ES-I3 (cell line): Measurements from ENCODE around the gene SH2D7.

Source experiments
- H3K36me3 ChIP-seq: 2 replicates; pipeline ENCODE4 v1.6.1; 2013; ENCODE audit warnings: mild to moderate bottlenecking, low read length, control low read depth, moderate library complexity; ENCODE audit not compliant: insufficient read depth
- H3K4me1 ChIP-seq: 2 replicates; pipeline ENCODE4 v1.6.1; 2013; ENCODE audit warnings: mild to moderate bottlenecking, control low read depth, low read length; ENCODE audit not compliant: insufficient read depth
- H3K9ac ChIP-seq: 2 replicates; pipeline ENCODE4 v1.6.1; 2013; ENCODE audit warnings: low read depth, mild to moderate bottlenecking, low read length, moderate library complexity
- H3K9me3 ChIP-seq: 2 replicates; pipeline ENCODE4 v1.6.1; 2013; ENCODE audit warnings: mild to moderate bottlenecking, low read length, moderate library complexity; ENCODE audit not compliant: control insufficient read depth, insufficient read depth

Gene SH2D7

GRCh38 chr15:78067328-78068228, 24.8 kb upstream of the SH2D7 start:
- H3K9me3 ChIP-seq: no peaks in the 10 kb centered on the region
- H3K4me1 ChIP-seq: peaks cover 42% of the 10 kb centered on the region
- H3K36me3 ChIP-seq: no peaks in the 10 kb centered on the region
- H3K9ac ChIP-seq: no peak overlapping the region

- Histone ChIP-seq H3K36me3 (no peaks in the 10 kb centered on the region), H3K9ac (no peak overlapping the region), H3K9me3 (no peaks in the 10 kb centered on the region), H3K4me1 (peaks cover 45% of the 10 kb centered on the region)
Observed at GRCh38 chr15:78069052-78069414, 23.3 kb upstream of the SH2D7 start.

- Histone ChIP-seq H3K9ac (no peak overlapping the region), H3K4me1 (peaks cover 45% of the 10 kb centered on the region), H3K36me3 (no peaks in the 10 kb centered on the region), H3K9me3 (no peaks in the 10 kb centered on the region)
Observed at GRCh38 chr15:78069462-78070029, 22.8 kb upstream of the SH2D7 start.

GRCh38 chr15:78070049-78070700, 22.2 kb upstream of the SH2D7 start:
- Histone ChIP-seq H3K9ac (no peak overlapping the region), H3K9me3 (no peaks in the 10 kb centered on the region), H3K4me1 (peaks cover 45% of the 10 kb centered on the region), H3K36me3 (no peaks in the 10 kb centered on the region)

- no peaks in the 10 kb centered on the region for H3K9me3 ChIP-seq
- no peak overlapping the region for H3K9ac ChIP-seq
- no peaks in the 10 kb centered on the region for H3K36me3 ChIP-seq
- peaks cover 44% of the 10 kb centered on the region for H3K4me1 ChIP-seq
Observed at GRCh38 chr15:78071383-78071782, 21.0 kb upstream of the SH2D7 start.

GRCh38 chr15:78072080-78072892, 20.1 kb upstream of the SH2D7 start:
- H3K4me1 ChIP-seq: peaks cover 41% of the 10 kb centered on the region
- no peaks in the 10 kb centered on the region for H3K9me3 ChIP-seq
- no peak overlapping the region for H3K9ac ChIP-seq
- H3K36me3 ChIP-seq: no peaks in the 10 kb centered on the region

GRCh38 chr15:78073046-78073787, 19.1 kb upstream of the SH2D7 start:
- Histone ChIP-seq H3K4me1 (peaks cover 40% of the 10 kb centered on the region), H3K9ac (no peak overlapping the region), H3K9me3 (no peaks in the 10 kb centered on the region), H3K36me3 (no peaks in the 10 kb centered on the region)

- Histone ChIP-seq H3K9ac (peak overlapping the region; percentile 40), H3K9me3 (no peaks in the 10 kb centered on the region), H3K4me1 (peaks cover 19% of the 10 kb centered on the region; the same call in 1 of the 2 replicates), H3K36me3 (no peaks in the 10 kb centered on the region)
Observed at GRCh38 chr15:78075490-78076230, 16.7 kb upstream of the SH2D7 start.

- Histone ChIP-seq H3K9me3 (no peaks in the 10 kb centered on the region), H3K9ac (peak overlapping the region; percentile 84), H3K36me3 (no peaks in the 10 kb centered on the region), H3K4me1 (peaks cover 18% of the 10 kb centered on the region; the same call in 1 of the 2 replicates)
Observed at GRCh38 chr15:78076231-78077052, 15.9 kb upstream of the SH2D7 start.

- peak within 1 kb of the TSS; percentile 84 for H3K9ac ChIP-seq
- H3K4me1 ChIP-seq: peaks cover 10% of the 10 kb centered on the region; the same call in 1 of the 2 replicates
- no peaks in the 10 kb centered on the region for H3K9me3 ChIP-seq
- no peaks in the 10 kb centered on the region for H3K36me3 ChIP-seq
Observed at GRCh38 chr15:78077053-78077870, 15.1 kb upstream of the SH2D7 start, which contains the start of gene TBC1D2B. Gene TBC1D2B (minus strand): TSS chr15:78077711. CDS start chr15:78077652, 59 bp downstream.

GRCh38 chr15:78077871-78078210, 14.5 kb upstream of the SH2D7 start:
- H3K9ac ChIP-seq: peak overlapping the region; percentile 63; the same call in 1 of the 2 replicates
- H3K4me1 ChIP-seq: 0 out of 2 replicates have a peak, but pooled peaks cover 4% of the 10 kb centered on the region
- no peaks in the 10 kb centered on the region for H3K9me3 ChIP-seq
- no peaks in the 10 kb centered on the region for H3K36me3 ChIP-seq
